HG02623 (cell line): Measurements from ENCODE around the gene CSN2.

Experiments
- ATAC-seq: cut with Tn5 transposase; IDR thresholded peaks from one replicate; pipeline ENCODE4 v1.9.1; 2021; ENCODE audit warnings: moderate library complexity; ENCODE audit not compliant: unreplicated experiment

Gene CSN2

DNA sequence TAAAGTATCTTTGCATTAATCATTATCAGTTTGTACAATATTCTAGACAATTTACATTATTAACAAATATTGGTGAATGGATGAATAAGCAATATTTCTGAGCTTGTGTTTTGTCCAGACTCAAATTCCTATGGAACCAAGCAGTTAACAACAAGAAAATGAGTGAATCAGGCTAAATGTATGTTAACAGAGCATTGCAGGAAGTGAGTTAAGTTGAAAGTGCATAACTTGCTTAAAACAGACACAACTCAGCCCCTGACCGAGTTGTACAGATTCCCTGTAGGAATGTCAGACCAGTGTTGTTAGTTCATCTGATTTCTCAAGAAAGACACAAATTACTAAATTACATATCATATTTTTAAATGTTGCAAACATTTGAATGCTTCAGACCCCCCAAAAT is 58.4 kb downstream of the CSN2 start:
- no peak for ATAC-seq
